ENCODE measurements around the gene GPR50.

- no peak for TF ChIP-seq CTCF (conservative IDR thresholded peaks at IDR 0.05; ENCODE audit: low read depth, low read length)
- TF ChIP-seq EZH2 (IDR thresholded peaks at IDR 0.05; ENCODE audit: borderline replicate concordance, low read depth, low read length, poor library complexity, severe bottlenecking), result no peak
Measured at GRCh38 chrX:151155234-151155633, 21.1 kb upstream of the GPR50 start.
